Measurements from ENCODE around the gene PIGR.

GRCh38 chr1:206955476-206956451 lies 9.5 kb upstream of the PIGR start:
- no peak for TF ChIP-seq CREB5 (CRISPR knock-in tag; IDR thresholded peaks at IDR 0.05; ENCODE audit: low read depth)
- no peak for TF ChIP-seq ESRRG (CRISPR knock-in tag; IDR thresholded peaks at IDR 0.05)
- TF ChIP-seq PATZ1 (CRISPR knock-in tag; IDR thresholded peaks at IDR 0.05; ENCODE audit: borderline replicate concordance), result no peak
- TF ChIP-seq POU6F1 (CRISPR knock-in tag; IDR thresholded peaks at IDR 0.05; ENCODE audit: borderline replicate concordance, low read depth), result no peak
- no peak for TF ChIP-seq TCF4 (CRISPR knock-in tag; IDR thresholded peaks at IDR 0.05; ENCODE audit: borderline replicate concordance)
- no peak for TF ChIP-seq ZNF565 (CRISPR knock-in tag; conservative IDR thresholded peaks at IDR 0.05; ENCODE audit: low read depth)
- no peak for TF ChIP-seq BACH2 (CRISPR knock-in tag; IDR thresholded peaks at IDR 0.05; ENCODE audit: borderline replicate concordance)

Measured in SK-N-SH treated with all-trans-retinoic acid at 6 μM for 48 hours (cell line).